ENCODE measurements around the gene MEOX1.

MEOX1 gene

GRCh38 chr17:43658900-43659299 lies 2.8 kb downstream of the MEOX1 start:
- DNase-seq (ENCODE audit: low read depth, low spot score): no peak

- no peak for DNase-seq (ENCODE audit: low read depth, low spot score)
Observed at GRCh38 chr17:43655693-43656255, 5.9 kb downstream of the MEOX1 start.

GRCh38 chr17:43652124-43652480 lies 9.6 kb downstream of the MEOX1 start:
- no peak for DNase-seq (ENCODE audit: low read depth, low spot score)

GRCh38 chr17:43650471-43650870 lies 11.3 kb downstream of the MEOX1 start:
- no peak for DNase-seq (ENCODE audit: low read depth, low spot score)

- DNase-seq (ENCODE audit: low read depth, low spot score): no peak
Observed at GRCh38 chr17:43648916-43649315, 12.8 kb downstream of the MEOX1 start.

- no peak for DNase-seq (ENCODE audit: low read depth, low spot score)
Observed at GRCh38 chr17:43645765-43646481, 15.8 kb downstream of the MEOX1 start.

- no peak for DNase-seq (ENCODE audit: low read depth, low spot score)
Observed at GRCh38 chr17:43645450-43645764, 16.3 kb downstream of the MEOX1 start.

- DNase-seq (ENCODE audit: low read depth, low spot score): no peak
Observed at GRCh38 chr17:43644081-43644480, 17.6 kb downstream of the MEOX1 start.

- DNase-seq (ENCODE audit: low read depth, low spot score): no peak
Observed at GRCh38 chr17:43641416-43641815, 20.3 kb downstream of the MEOX1 start.

- DNase-seq (ENCODE audit: low read depth, low spot score): no peak
Observed at GRCh38 chr17:43640491-43641252, 21.1 kb downstream of the MEOX1 start.

GRCh38 chr17:43637563-43638323 lies 24.0 kb downstream of the MEOX1 start:
- no peak for DNase-seq (ENCODE audit: low read depth, low spot score)

GRCh38 chr17:43636426-43636825 lies 25.3 kb downstream of the MEOX1 start:
- DNase-seq (ENCODE audit: low read depth, low spot score): no peak

GRCh38 chr17:43634591-43635125 lies 27.1 kb downstream of the MEOX1 start:
- DNase-seq (ENCODE audit: low read depth, low spot score): no peak

- DNase-seq (ENCODE audit: low read depth, low spot score): no peak
Observed at GRCh38 chr17:43632221-43632620, 29.5 kb downstream of the MEOX1 start.

GRCh38 chr17:43631429-43631828 lies 30.3 kb downstream of the MEOX1 start:
- no peak for DNase-seq (ENCODE audit: low read depth, low spot score)

GRCh38 chr17:43628089-43628650 lies 33.6 kb downstream of the MEOX1 start:
- no peak for DNase-seq (ENCODE audit: low read depth, low spot score)

- DNase-seq (ENCODE audit: low read depth, low spot score): no peak
Observed at GRCh38 chr17:43627653-43628052, 34.1 kb downstream of the MEOX1 start.

GRCh38 chr17:43626023-43626422 lies 35.7 kb downstream of the MEOX1 start:
- no peak for DNase-seq (ENCODE audit: low read depth, low spot score)

- DNase-seq (ENCODE audit: low read depth, low spot score): no peak
Observed at GRCh38 chr17:43625606-43626005, 36.1 kb downstream of the MEOX1 start.

- no peak for DNase-seq (ENCODE audit: low read depth, low spot score)
Observed at GRCh38 chr17:43620581-43620980, 41.1 kb downstream of the MEOX1 start.

- no peak for DNase-seq (ENCODE audit: low read depth, low spot score)
Observed at GRCh38 chr17:43620147-43620546, 41.6 kb downstream of the MEOX1 start.

- no peak for DNase-seq (ENCODE audit: low read depth, low spot score)
Observed at GRCh38 chr17:43619705-43620104, 42.0 kb downstream of the MEOX1 start.

All from brain pericyte (primary cell).